GM12875 (cell line): ENCODE data around the gene LCMT2.

Experiments used
- H3K4me3 ChIP-seq: one replicate; pipeline ENCODE4 v1.5.1; 2011; ENCODE audit warnings: low read depth, low read length, control low read depth
- CTCF ChIP-seq: IDR thresholded peaks from 2 replicates; pipeline ENCODE4 v1.5.1; 2011; ENCODE audit warnings: low read depth, mild to moderate bottlenecking, control low read depth, inconsistent platforms, low read length, moderate library complexity, borderline replicate concordance; ENCODE audit not compliant: insufficient read depth

LCMT2 gene

GRCh38 chr15:43312378-43312777, 18.0 kb downstream of the LCMT2 start:
- no peak overlapping the region for H3K4me3 ChIP-seq
- TF ChIP-seq CTCF: no peak

- H3K4me3 ChIP-seq: no peak within 1 kb of the TSS
- no peak for TF ChIP-seq CTCF
These were observed 28.1 kb downstream of the LCMT2 start, which contains the start of gene TGM7 for GRCh38 chr15:43302205-43302817. Gene TGM7, minus strand, starts transcription at chr15:43302255.

- no peak overlapping the region for H3K4me3 ChIP-seq
- TF ChIP-seq CTCF: no peak
These were observed 30.5 kb downstream of the LCMT2 start for GRCh38 chr15:43299884-43300283.

GRCh38 chr15:43299411-43299810, 31.0 kb downstream of the LCMT2 start:
- no peak for TF ChIP-seq CTCF
- H3K4me3 ChIP-seq: no peak overlapping the region

- H3K4me3 ChIP-seq: no peak overlapping the region
- no peak for TF ChIP-seq CTCF
These were observed 36.2 kb downstream of the LCMT2 start for GRCh38 chr15:43294091-43294706.

GRCh38 chr15:43293432-43293831, 36.9 kb downstream of the LCMT2 start:
- no peak overlapping the region for H3K4me3 ChIP-seq
- TF ChIP-seq CTCF: no peak
